ENCODE data around the gene TMEM170A.
A peak's percentile ranks its signal among the peaks of the same experiment; 100 is the strongest.

TMEM170A gene

GRCh38 chr16:75464122-75464918 lies at the start of gene TMEM170A:
TSS of gene TMEM170A (minus strand) at chr16:75464689. CDS start at chr16:75464600, 89 bp downstream.
- peak; percentile 97 for DNase-seq (ENCODE audit: extremely low spot score)
- ChIA-PET POLR2A (interaction anchor here (1.0 to 2.3 kb wide), 6 partner anchors 11 to 214 kb away, joined by 3 to 11 read pairs (median 3); partner anchors contain the start of genes ADAT1, CFDP1 and TMEM231), CTCF (interaction anchor here (0.6 to 1.6 kb wide), 16 partner anchors 8 to 155 kb away, joined by 3 to 11 read pairs (median 4); partner anchors contain the start of gene TMEM231)
- TF ChIP-seq, protein P1, sequence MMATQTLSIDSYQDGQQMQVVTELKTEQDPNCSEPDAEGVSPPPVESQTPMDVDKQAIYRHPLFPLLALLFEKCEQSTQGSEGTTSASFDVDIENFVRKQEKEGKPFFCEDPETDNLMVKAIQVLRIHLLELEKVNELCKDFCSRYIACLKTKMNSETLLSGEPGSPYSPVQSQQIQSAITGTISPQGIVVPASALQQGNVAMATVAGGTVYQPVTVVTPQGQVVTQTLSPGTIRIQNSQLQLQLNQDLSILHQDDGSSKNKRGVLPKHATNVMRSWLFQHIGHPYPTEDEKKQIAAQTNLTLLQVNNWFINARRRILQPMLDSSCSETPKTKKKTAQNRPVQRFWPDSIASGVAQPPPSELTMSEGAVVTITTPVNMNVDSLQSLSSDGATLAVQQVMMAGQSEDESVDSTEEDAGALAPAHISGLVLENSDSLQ (IDR thresholded peaks at IDR 0.05) = peak; percentile 98
- TF ChIP-seq FOXM1 (IDR thresholded peaks at IDR 0.05; ENCODE audit: borderline replicate concordance) (peak; percentile 32; the same call in 1 of the 2 replicates), SP1 (IDR thresholded peaks at IDR 0.05) (no peak), L3MBTL2 (conservative IDR thresholded peaks at IDR 0.05) (no peak), CTBP1 (IDR thresholded peaks at IDR 0.05; ENCODE audit: borderline replicate concordance) (no peak)

- ChIA-PET CTCF (interaction anchor here (0.7 to 1.3 kb wide), 2 partner anchors 10 to 42 kb away, joined by 3 to 6 read pairs; partner anchors contain the start of gene TMEM170A), POLR2A (interaction anchor here (0.7 to 1.2 kb wide), 2 partner anchors 11 to 50 kb away, joined by 3 read pairs; partner anchors contain the start of gene TMEM231)
- TF ChIP-seq BHLHE40 (IDR thresholded peaks at IDR 0.05; ENCODE audit: borderline replicate concordance) = no peak
- no peak for TF ChIP-seq SUZ12 (IDR thresholded peaks at IDR 0.05)
- no peak for TF ChIP-seq L3MBTL2 (conservative IDR thresholded peaks at IDR 0.05)
- no peak for TF ChIP-seq ARNT (IDR thresholded peaks at IDR 0.05)
- TF ChIP-seq FOXM1 (IDR thresholded peaks at IDR 0.05; ENCODE audit: borderline replicate concordance) = no peak
- no peak for TF ChIP-seq NFRKB (IDR thresholded peaks at IDR 0.05)
- TF ChIP-seq LEF1 (IDR thresholded peaks at IDR 0.05; ENCODE audit: borderline replicate concordance) = no peak
- TF ChIP-seq ZNF384 (IDR thresholded peaks at IDR 0.05) = no peak
- TF ChIP-seq FOXK2 (IDR thresholded peaks at IDR 0.05) = no peak
- no peak for TF ChIP-seq TARDBP (IDR thresholded peaks at IDR 0.05)
- TF ChIP-seq SP1 (IDR thresholded peaks at IDR 0.05) = no peak
- TF ChIP-seq FOXA1 (IDR thresholded peaks at IDR 0.05) = no peak
- TF ChIP-seq, protein P1 (IDR thresholded peaks at IDR 0.05) = no peak
- TF ChIP-seq HDGF (IDR thresholded peaks at IDR 0.05; ENCODE audit: borderline replicate concordance) = no peak
- no peak for TF ChIP-seq CTBP1 (IDR thresholded peaks at IDR 0.05; ENCODE audit: borderline replicate concordance)
- TF ChIP-seq ELF4 (IDR thresholded peaks at IDR 0.05) = no peak
- DNase-seq (ENCODE audit: extremely low spot score) = no peak
These were observed 42.1 kb upstream of the TMEM170A start for GRCh38 chr16:75506574-75506973.

DNA sequence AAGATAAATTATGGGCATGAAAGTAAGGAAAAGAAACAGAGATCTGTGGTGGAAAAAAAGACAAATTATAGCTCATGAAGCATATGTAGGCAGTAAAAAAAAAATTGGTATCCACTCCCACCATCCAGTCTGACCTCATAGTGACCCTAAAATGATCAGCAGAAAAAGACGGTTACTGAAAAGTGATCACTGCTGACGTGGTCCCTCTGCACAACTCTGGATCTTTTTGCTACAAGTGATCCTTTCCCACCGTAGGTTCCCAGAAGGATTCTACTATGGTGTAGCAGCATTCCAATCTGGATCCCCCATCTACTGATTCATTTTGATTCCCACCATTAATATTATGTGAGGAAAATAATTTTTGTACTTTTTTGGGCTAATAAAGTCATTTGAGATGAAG lies 41.6 kb upstream of the TMEM170A start:
- CTCF ChIA-PET = interaction anchor here (0.7 to 1.3 kb wide), 3 partner anchors 11 to 61 kb away, joined by 3 to 6 read pairs (median 3); partner anchors contain the start of gene TMEM170A
- POLR2A ChIA-PET = interaction anchor here (0.7 kb wide), 1 partner anchor 50 kb away, joined by 3 read pairs; the partner anchor contains the start of gene TMEM231
- TF ChIP-seq, protein P1 (IDR thresholded peaks at IDR 0.05) = no peak
- TF ChIP-seq LEF1 (IDR thresholded peaks at IDR 0.05; ENCODE audit: borderline replicate concordance) (no peak), TARDBP (IDR thresholded peaks at IDR 0.05) (no peak), HDGF (IDR thresholded peaks at IDR 0.05; ENCODE audit: borderline replicate concordance) (no peak), SUZ12 (IDR thresholded peaks at IDR 0.05) (no peak), BHLHE40 (IDR thresholded peaks at IDR 0.05; ENCODE audit: borderline replicate concordance) (no peak), ARNT (IDR thresholded peaks at IDR 0.05) (no peak)
- no peak for DNase-seq (ENCODE audit: extremely low spot score)

DNA sequence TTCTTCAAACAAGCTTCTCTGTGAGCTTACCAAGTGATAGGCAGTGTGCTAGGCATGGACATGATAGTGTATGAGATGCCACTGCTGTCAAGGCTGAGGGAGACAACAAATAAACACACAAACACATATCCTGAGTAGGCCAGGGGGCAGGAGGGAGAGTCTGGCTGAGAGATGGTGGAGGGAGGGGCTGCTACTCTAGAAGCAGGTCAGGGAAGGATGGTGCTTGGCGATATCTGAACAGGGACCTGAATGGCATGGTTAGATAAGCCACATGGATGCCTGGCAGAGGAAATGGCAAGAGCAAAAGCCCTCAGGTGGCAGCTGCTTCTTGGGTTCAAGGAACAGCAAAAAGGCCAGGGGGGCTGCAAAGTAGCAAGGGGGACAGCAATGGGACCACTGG lies 39.3 kb upstream of the TMEM170A start:
- ChIA-PET POLR2A (interaction anchor here (1.4 kb wide), 1 partner anchor 8 kb away, joined by 4 read pairs; the partner anchor contains the start of gene CHST6), CTCF (no interaction called here)
- TF ChIP-seq SUZ12 (IDR thresholded peaks at IDR 0.05) (no peak), CTBP1 (IDR thresholded peaks at IDR 0.05; ENCODE audit: borderline replicate concordance) (no peak), TARDBP (IDR thresholded peaks at IDR 0.05) (no peak), ELF4 (IDR thresholded peaks at IDR 0.05) (no peak), NFRKB (IDR thresholded peaks at IDR 0.05) (no peak), SP1 (IDR thresholded peaks at IDR 0.05) (no peak), FOXM1 (IDR thresholded peaks at IDR 0.05; ENCODE audit: borderline replicate concordance) (no peak), BHLHE40 (IDR thresholded peaks at IDR 0.05; ENCODE audit: borderline replicate concordance) (no peak), HDGF (IDR thresholded peaks at IDR 0.05; ENCODE audit: borderline replicate concordance) (no peak), FOXK2 (IDR thresholded peaks at IDR 0.05) (no peak), LEF1 (IDR thresholded peaks at IDR 0.05; ENCODE audit: borderline replicate concordance) (no peak), FOXA1 (IDR thresholded peaks at IDR 0.05) (no peak), ARNT (IDR thresholded peaks at IDR 0.05) (no peak), ZNF384 (IDR thresholded peaks at IDR 0.05) (no peak), L3MBTL2 (conservative IDR thresholded peaks at IDR 0.05) (no peak)
- TF ChIP-seq, protein P1 (IDR thresholded peaks at IDR 0.05) = no peak
- no peak for DNase-seq (ENCODE audit: extremely low spot score)

All from HEK293T (cell line).